Upper lobe of right lung (tissue), 1 donor: ENCODE data around the gene PCGF6. TPM values are rescaled to one million over a fixed set of nuclear protein-coding genes. Genes with fewer than 3 reads are reported as not detected.

Source experiments
- ATAC-seq: fragments of 200-7000 bp; cut with Tn5 transposase; one replicate; pipeline ENCODE4 v1.9.1; 2020; ENCODE audit warnings: mild to moderate bottlenecking, moderate library complexity
- DNase-seq: peaks from one replicate; pipeline ENCODE4 v3.0.0-alpha.2; 2020
- H3K27ac ChIP-seq: fragments of 200-600 bp; one replicate; pipeline ENCODE4 v1.8.0; 2022
- H3K27me3 ChIP-seq: fragments of 200-600 bp; one replicate; pipeline ENCODE4 v1.8.0; 2022; ENCODE audit warnings: mild to moderate bottlenecking
- H3K36me3 ChIP-seq: fragments of 200-600 bp; one replicate; pipeline ENCODE4 v1.8.0; 2022
- H3K4me1 ChIP-seq: fragments of 200-600 bp; one replicate; pipeline ENCODE4 v1.8.0; 2022
- H3K4me3 ChIP-seq: fragments of 200-600 bp; one replicate; pipeline ENCODE4 v1.8.0; 2022; ENCODE audit warnings: mild to moderate bottlenecking
- H3K9me3 ChIP-seq: fragments of 200-600 bp; one replicate; pipeline ENCODE4 v1.8.0; 2022
- CTCF ChIP-seq: fragments of 200-600 bp; IDR thresholded peaks from one replicate; pipeline ENCODE4 v1.8.0; 2022; ENCODE audit warnings: antibody characterized with exemption
- intact Hi-C: fragments of 100-400 bp; cut with DNase I; formaldehyde crosslinking; loops from one replicate; pipeline ENCODE4 v1.11.0; 2022
- total RNA-seq: library from RNA; stranded (reverse); fragmentation: NEBNext Ultra II Directional; extraction: Animal tissue kit (Norgen Biotek cat#: 25700); gene quantifications from one replicate; pipeline ENCODE4 v1.2.1, GENCODE V29; 2021
- donor health status: DM: no; HTN: yes; CAD: no; lungs with severe emphysema.

The PCGF6 gene
- total RNA-seq, 1 donor from 2014 or later, result 5.5 TPM

- H3K9me3 ChIP-seq, result no peaks in the 10 kb centered on the region
- no peak for ATAC-seq
- no peak for TF ChIP-seq CTCF
- intact Hi-C loops, result no loop called here
- DNase-seq, result no peak
- no peak overlapping the region for H3K27ac ChIP-seq
- H3K4me1 ChIP-seq, result peaks cover 7% of the 10 kb centered on the region
- no peaks in the 10 kb centered on the region for H3K36me3 ChIP-seq
- no peak overlapping the region for H3K4me3 ChIP-seq
- peaks cover 68% of the 10 kb centered on the region for H3K27me3 ChIP-seq
Observed at GRCh38 chr10:103277713-103278536, 73.0 kb downstream of the PCGF6 start.

- H3K9me3 ChIP-seq, result no peaks in the 10 kb centered on the region
- DNase-seq (no peak), ATAC-seq (no peak)
- no peaks in the 10 kb centered on the region for H3K36me3 ChIP-seq
- peaks cover 7% of the 10 kb centered on the region for H3K4me1 ChIP-seq
- H3K4me3 ChIP-seq, result peak within 1 kb of the TSS; percentile 33
- H3K27ac ChIP-seq, result no peak within 1 kb of the TSS
- intact Hi-C loops, result no loop called here
- no peak for TF ChIP-seq CTCF
- peaks cover 64% of the 10 kb centered on the region for H3K27me3 ChIP-seq
Observed at GRCh38 chr10:103276896-103277712, 73.8 kb downstream of the PCGF6 start, which contains the start of gene INA. Gene INA (plus strand): TSS chr10:103277138. CDS start chr10:103277212, 74 bp downstream.

GRCh38 chr10:103276251-103276895 lies 74.6 kb downstream of the PCGF6 start:
- TF ChIP-seq CTCF, result no peak
- H3K36me3 ChIP-seq, result no peaks in the 10 kb centered on the region
- peaks cover 56% of the 10 kb centered on the region for H3K27me3 ChIP-seq
- DNase-seq, result no peak
- no peak overlapping the region for H3K27ac ChIP-seq
- no peak overlapping the region for H3K4me3 ChIP-seq
- H3K4me1 ChIP-seq, result peaks cover 7% of the 10 kb centered on the region
- H3K9me3 ChIP-seq, result no peaks in the 10 kb centered on the region
- intact Hi-C loops, result no loop called here
- ATAC-seq, result no peak

- ATAC-seq (no peak), DNase-seq (no peak)
- intact Hi-C loops, result no loop called here
Observed at GRCh38 chr10:103273041-103273441, 77.9 kb downstream of the PCGF6 start.

More at GRCh38 chr10:103273041-103273441, 77.9 kb downstream of the PCGF6 start:
- Histone ChIP-seq H3K9me3 (no peaks in the 10 kb centered on the region), H3K4me1 (peaks cover 7% of the 10 kb centered on the region), H3K4me3 (no peak overlapping the region), H3K27me3 (peaks cover 31% of the 10 kb centered on the region), H3K36me3 (no peaks in the 10 kb centered on the region), H3K27ac (no peak overlapping the region)
- no peak for TF ChIP-seq CTCF
